RPMI8226 (cell line): ENCODE data around the gene SNTG2.

Experiments used
- DNase-seq: peaks from one replicate; pipeline ENCODE4 v3.0.0-alpha.2; 2015

SNTG2 gene

GRCh38 chr2:1154710-1155594 lies 204.3 kb downstream of the SNTG2 start:
- DNase-seq = no peak

- DNase-seq = no peak
These were observed 205.4 kb downstream of the SNTG2 start for GRCh38 chr2:1156059-1156458.

DNA sequence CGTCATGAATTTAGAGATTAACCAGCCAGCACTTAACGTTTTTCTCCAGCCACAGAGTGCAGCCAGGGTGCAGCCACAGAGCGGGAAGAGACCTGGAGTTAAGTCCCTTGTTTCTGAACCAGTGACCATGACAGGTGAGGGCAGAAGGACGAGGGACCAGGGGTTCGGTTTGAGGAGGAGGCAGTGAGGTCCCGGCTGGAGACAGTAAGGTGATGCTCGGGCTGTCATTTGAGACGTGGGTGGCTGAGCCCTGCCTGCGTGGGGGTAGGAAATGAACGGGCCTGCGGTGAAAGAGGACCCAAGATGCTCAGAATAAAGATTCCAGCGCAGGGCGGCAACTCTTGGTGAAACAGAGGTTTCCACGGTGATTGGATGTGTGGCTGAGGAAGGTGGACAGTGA lies 205.9 kb downstream of the SNTG2 start:
- DNase-seq = no peak

- no peak for DNase-seq
These were observed 206.5 kb downstream of the SNTG2 start for GRCh38 chr2:1157107-1157506.

DNA sequence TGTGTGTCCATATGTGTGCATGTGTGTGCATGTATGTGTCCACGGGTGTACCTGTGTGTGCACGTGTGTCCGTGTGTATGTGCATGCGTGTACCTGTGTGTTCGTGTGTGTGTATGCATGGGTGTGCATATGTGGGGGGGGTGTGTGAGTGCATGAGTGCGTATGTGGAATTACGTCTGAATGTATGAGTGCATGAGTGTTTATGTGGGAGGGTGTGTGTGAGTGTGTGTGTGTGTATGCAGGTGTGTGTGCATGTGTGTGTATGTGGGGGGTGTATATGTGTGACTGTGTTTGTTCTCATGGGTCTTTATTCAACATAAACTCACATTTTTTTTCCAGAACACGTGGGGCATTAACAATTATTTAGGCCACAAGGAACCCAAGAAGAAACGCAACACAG lies 208.4 kb downstream of the SNTG2 start:
- DNase-seq = no peak

GRCh38 chr2:1162246-1162645 lies 211.6 kb downstream of the SNTG2 start:
- no peak for DNase-seq

DNA sequence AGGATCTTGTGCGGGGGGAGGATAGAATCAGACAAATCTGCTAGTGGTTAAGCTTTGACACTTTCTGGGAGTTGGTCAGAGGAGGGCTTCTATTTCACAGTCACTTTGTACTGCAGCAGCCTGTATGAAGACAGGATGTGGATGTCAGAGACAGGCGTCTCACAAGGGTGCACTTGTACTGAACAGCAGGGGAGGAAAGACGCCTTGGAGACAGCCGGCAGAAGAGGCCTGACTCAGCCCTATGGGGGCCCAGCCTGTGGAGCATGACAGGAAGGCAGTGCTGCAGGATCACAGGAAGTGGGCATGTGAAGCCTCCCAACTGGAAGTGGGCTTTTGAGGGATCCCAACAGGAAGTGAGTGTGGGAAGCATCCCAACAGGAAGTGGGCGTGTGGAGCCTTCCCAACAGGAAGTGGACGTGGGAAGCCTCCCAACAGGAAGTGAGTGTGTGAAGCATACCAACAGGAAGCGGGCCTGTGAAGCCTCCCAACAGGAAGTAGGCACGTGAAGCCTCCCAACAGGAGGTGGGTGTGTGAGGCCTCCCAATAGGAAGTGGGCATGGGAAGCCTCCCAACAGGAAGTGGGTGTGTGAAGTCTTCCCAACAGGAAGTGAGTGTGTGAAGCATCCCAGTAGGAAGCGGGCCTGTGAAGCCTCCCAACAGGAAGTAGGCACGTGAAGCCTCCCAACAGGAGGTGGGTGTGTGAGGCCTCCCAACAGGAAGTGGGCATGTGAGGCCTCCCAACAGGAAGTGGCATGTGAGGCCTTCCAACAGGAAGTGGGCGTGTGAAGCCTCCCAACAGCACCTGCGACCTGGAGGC lies 212.3 kb downstream of the SNTG2 start:
- DNase-seq = no peak

- no peak for DNase-seq
These were observed 216.3 kb downstream of the SNTG2 start for GRCh38 chr2:1166976-1167375.

- DNase-seq = no peak
These were observed 218.2 kb downstream of the SNTG2 start for GRCh38 chr2:1168846-1169245.

DNA sequence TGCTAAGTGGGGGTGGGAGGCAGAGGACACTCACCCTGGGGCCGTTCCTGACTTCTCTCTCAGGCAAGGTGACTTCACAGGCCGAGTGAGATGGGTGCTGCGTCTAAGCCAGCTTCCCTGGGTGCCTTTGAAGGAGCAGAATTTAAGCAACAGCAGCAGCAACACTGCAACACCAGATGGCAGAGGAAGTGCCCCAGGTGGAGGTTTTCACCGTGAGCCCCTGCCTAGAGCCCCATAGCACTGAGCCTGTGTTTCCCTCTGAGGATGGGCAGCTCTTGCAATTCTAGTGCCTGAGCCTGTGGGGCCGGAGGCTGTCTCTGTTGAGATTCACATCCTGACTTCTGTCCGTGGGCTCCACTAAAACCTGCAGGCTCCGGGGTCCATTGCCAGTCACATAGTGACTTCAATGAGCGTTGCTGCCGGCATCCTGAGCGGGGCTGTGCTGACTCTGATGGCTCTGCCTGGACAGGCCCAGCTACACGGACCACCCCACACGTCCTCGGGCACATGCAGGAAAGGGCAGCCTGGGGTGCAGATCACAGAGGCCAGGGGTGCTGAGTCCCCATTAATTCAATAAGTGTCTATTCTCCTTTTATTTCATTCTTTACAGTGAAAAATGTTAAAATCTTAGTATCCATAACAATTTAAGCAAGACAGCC lies 218.8 kb downstream of the SNTG2 start:
- DNase-seq = no peak

GRCh38 chr2:1170241-1170640 lies 219.6 kb downstream of the SNTG2 start:
- DNase-seq = no peak

GRCh38 chr2:1170711-1171110 lies 220.1 kb downstream of the SNTG2 start:
- DNase-seq = no peak

GRCh38 chr2:1173528-1173927 lies 222.9 kb downstream of the SNTG2 start:
- no peak for DNase-seq

DNA sequence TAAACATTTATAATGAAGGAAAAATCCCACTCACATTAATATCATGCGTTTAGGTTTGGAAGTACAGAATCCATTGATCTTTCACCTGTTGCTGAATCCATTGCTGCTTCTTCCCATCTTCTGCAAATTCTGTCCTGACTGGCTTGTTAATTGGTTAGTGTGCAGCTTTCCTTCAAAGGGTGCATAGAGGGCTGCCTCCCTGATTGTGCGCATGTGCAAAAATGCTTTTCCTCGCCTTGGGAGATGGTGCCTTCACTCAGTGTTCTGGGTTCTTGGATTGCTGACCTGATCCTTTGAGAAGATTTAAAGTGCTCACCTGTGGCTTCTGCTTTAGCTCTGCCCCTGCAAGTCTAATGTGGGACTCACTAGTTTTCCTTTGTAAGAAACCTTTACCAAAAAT lies 231.2 kb downstream of the SNTG2 start:
- no peak for DNase-seq

DNA sequence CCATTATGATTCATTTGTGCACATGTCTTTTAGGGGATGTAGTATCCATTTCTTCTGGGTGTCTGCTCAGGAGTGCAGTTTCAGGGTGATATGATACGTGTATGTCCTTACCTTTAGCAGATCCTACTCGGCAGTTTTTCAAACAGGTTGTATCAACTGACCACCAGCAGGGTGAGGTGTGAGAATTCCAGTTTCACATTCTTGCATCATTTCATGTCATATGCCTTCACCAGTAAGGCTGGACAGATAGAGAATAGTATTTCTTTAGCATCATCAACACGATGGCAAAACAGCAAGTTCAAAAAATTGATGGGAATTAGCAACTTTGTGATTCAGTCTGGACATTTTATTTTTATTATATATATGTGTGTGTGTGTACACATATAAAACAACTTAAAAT lies 232.7 kb downstream of the SNTG2 start:
- DNase-seq = no peak

DNA sequence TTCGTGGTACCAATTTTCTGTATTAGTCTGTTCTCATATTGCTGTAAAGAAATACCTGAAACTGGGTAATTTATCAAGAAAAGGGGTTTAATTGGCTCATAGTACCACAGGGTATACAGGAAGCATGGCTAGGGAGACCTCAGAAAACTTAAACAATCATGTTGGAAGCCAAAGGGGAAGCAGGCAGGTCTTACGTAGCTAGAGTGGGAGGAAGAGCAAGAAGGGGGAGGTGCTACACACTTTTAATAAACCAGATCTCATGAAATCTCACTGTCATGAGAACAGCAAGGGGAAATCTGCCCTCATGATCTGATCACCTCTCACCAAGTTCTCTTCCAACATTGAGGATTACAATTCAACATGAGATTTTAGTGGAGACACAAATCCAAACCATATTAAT lies 235.8 kb downstream of the SNTG2 start:
- no peak for DNase-seq

DNA sequence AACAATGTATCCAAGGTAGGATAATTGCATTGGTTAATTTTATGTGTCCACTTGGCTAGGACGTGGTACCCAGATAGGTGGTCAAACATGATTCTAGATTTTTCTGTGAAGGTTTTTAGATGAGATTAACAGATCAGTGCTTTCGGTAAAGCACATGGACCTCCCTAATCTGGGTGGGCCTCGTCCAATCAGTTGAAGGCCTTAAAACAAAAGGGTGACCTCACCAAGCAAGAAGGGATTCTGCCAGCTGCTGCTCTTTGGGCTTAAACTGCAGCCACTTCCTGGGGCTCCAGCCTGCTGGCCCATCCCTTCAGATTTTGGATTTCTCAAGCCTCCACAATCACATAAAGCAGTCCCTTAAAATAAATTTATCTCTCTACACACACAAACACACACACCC lies 236.5 kb downstream of the SNTG2 start:
- no peak for DNase-seq

DNA sequence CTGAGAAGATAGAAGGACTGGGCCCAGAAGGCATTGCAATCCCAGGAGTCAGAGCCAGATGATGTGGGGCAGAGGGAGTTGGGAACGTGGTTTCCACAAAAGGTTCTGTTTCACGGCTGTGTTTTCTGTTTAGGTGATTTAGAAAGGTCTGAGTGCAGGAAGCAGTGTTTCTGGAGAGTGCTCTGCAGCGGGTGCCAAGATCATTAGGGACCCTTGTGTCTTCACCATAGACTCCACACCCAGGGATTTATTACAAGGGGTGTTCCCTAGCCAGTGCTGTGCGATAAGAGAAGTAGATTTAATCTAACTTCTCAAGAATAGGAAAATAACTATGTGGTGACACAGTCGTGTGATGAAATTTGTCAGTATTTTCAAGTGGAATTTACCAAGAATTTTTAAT lies 241.5 kb downstream of the SNTG2 start:
- DNase-seq = no peak

GRCh38 chr2:1193801-1194200 lies 243.2 kb downstream of the SNTG2 start:
- no peak for DNase-seq

DNA sequence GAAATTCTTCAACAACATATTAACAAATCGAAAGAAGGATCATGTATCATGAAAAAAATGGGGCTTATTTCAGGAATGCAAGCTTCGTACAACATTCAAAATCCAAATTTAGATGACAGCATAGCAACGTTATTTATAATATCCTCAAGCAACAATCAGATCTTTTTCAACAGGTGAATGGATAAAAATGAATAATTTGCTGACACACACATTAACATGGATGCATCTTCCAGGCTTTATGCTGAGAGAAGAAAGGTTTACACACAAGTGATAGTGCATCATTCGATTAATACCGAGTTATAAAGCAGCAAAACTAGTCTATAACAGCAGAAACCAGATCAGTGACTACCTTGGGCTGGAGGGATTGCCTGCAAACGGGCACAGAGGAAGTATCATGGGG lies 253.1 kb downstream of the SNTG2 start:
- no peak for DNase-seq

- no peak for DNase-seq
These were observed 255.2 kb downstream of the SNTG2 start for GRCh38 chr2:1205853-1206252.

- DNase-seq = no peak
These were observed 257.4 kb downstream of the SNTG2 start for GRCh38 chr2:1207962-1208510.

DNA sequence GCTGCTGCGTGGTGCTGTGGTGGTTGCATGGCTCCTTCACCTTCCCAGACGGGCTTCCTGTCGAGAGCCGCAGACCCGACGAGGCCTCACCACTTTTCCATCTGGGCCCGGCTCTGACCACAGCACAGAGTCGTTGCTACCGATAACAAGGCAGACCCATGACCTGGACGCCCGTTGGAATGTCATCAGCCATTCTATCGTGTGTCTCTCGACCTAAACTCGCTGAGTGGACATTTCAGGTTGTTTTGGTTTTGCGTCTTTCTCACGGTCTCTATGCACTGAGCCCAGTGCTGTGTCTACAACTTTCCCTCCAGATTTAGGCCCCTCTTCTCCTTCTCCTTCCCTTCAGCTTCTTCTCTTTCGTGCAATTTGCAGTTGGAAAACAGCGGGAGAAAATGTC lies 257.9 kb downstream of the SNTG2 start:
- DNase-seq = no peak
